ENCODE measurements around the gene CSMD2.

DNA sequence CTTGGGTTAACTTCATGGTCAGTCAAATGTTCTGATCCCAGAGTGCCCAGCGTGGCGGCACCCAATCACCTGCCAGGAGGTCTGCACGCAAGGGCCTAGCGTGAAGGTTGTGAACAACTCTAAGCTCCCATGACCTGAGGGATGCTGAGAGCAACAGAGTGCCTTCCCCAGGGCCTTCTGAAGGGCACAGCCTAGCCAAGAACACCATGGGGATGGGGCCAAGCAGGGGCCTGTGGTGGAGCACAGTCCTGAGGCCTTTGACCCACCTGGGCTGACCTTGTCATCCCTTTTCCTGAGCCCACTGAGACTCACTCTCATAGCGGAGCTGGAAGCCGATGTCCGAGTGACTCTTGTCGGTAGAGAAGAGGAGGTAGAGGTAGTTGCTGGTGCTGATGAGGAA, 440.0 kb downstream of the CSMD2 start:
- TF ChIP-seq, protein P1, sequence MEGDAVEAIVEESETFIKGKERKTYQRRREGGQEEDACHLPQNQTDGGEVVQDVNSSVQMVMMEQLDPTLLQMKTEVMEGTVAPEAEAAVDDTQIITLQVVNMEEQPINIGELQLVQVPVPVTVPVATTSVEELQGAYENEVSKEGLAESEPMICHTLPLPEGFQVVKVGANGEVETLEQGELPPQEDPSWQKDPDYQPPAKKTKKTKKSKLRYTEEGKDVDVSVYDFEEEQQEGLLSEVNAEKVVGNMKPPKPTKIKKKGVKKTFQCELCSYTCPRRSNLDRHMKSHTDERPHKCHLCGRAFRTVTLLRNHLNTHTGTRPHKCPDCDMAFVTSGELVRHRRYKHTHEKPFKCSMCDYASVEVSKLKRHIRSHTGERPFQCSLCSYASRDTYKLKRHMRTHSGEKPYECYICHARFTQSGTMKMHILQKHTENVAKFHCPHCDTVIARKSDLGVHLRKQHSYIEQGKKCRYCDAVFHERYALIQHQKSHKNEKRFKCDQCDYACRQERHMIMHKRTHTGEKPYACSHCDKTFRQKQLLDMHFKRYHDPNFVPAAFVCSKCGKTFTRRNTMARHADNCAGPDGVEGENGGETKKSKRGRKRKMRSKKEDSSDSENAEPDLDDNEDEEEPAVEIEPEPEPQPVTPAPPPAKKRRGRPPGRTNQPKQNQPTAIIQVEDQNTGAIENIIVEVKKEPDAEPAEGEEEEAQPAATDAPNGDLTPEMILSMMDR (IDR thresholded peaks at IDR 0.05 in 2 of 3, conservative IDR thresholded peaks at IDR 0.05 in 1 of 3; ENCODE audit: borderline replicate concordance in 1 of 3, insufficient read depth in 1 of 3, low read depth in 2 of 3, low read length in 2 of 3): no peak
- no peak for TF ChIP-seq ATF3 (IDR thresholded peaks at IDR 0.05)
- TF ChIP-seq FOSL1 (IDR thresholded peaks at IDR 0.05; ENCODE audit: low read depth): no peak
- TF ChIP-seq SP1 (IDR thresholded peaks at IDR 0.05; ENCODE audit: low read depth): no peak
- TF ChIP-seq POLR2A (IDR thresholded peaks at IDR 0.05; ENCODE audit: borderline replicate concordance, extremely low read depth, insufficient read depth, insufficient read length): no peak
